GM23338 (cell line): ENCODE results near the gene PALM. TPM values are rescaled to one million over a fixed set of nuclear protein-coding genes. Genes with fewer than 3 reads are reported as not detected.

ENCODE experiments used
- ATAC-seq: fragments of 200-7000 bp; cut with Tn5 transposase; 3 replicates; pipeline ENCODE4 v1.9.1; 2020
- DNase-seq: peaks from one replicate; pipeline ENCODE4 v3.0.0-alpha.2; 2015; ENCODE audit warnings: low spot score
- H2AFZ ChIP-seq: fragments of 200-600 bp; sonication (generic); 2 replicates; pipeline ENCODE4 v1.8.0; 2016; ENCODE audit warnings: antibody characterized with exemption, mild to moderate bottlenecking, moderate library complexity
- H3F3A ChIP-seq: fragments of 200-600 bp; sonication (generic); replicated peaks from 2 replicates; pipeline ENCODE4 v1.8.0; 2017; ENCODE audit warnings: antibody characterized with exemption, mixed run types, low read depth
- H3K27ac ChIP-seq: fragments of 200-600 bp; sonication (generic); 2 replicates; pipeline ENCODE4 v1.6.1; 2016; ENCODE audit warnings: low read depth
- H3K27me3 ChIP-seq: fragments of 200-600 bp; sonication (generic); 2 replicates; pipeline ENCODE4 v1.8.0; 2016; ENCODE audit warnings: mild to moderate bottlenecking, mixed run types, moderate library complexity; ENCODE audit not compliant: insufficient read depth
- H3K36me3 ChIP-seq: fragments of 200-600 bp; sonication (generic); 2 replicates; pipeline ENCODE4 v1.8.0; 2016; ENCODE audit warnings: mild to moderate bottlenecking; ENCODE audit not compliant: insufficient read depth
- H3K4me1 ChIP-seq: fragments of 200-600 bp; sonication (generic); 2 replicates; pipeline ENCODE4 v1.8.0; 2016; ENCODE audit warnings: mild to moderate bottlenecking, moderate library complexity; ENCODE audit not compliant: insufficient read depth
- H3K4me2 ChIP-seq: fragments of 200-600 bp; sonication (generic); 2 replicates; pipeline ENCODE4 v1.7.1; 2017; ENCODE audit warnings: mixed run types
- H3K4me3 ChIP-seq: fragments of 200-600 bp; sonication (generic); 2 replicates; pipeline ENCODE4 v1.6.1; 2016; ENCODE audit warnings: mixed run types
- H3K79me2 ChIP-seq: fragments of 200-600 bp; sonication (generic); replicated peaks from 2 replicates; pipeline ENCODE4 v1.8.0; 2017; ENCODE audit warnings: mild to moderate bottlenecking; ENCODE audit not compliant: insufficient read depth
- H3K9me2 ChIP-seq: fragments of 200-600 bp; sonication (generic); 2 replicates; pipeline ENCODE4 v1.8.0; 2017; ENCODE audit not compliant: insufficient read depth
- H4K20me1 ChIP-seq: fragments of 200-600 bp; sonication (generic); replicated peaks from 2 replicates; pipeline ENCODE4 v1.8.0; 2017; ENCODE audit warnings: mild to moderate bottlenecking; ENCODE audit not compliant: insufficient read depth
- H3K27ac Mint-ChIP-seq: 2 replicates; pipeline ENCODE4 v1.8.0; 2020; ENCODE audit warnings: inconsistent platforms, mild to moderate bottlenecking, moderate library complexity, mixed read lengths
- H3K27me3 Mint-ChIP-seq: 3 replicates; pipeline ENCODE4 v1.8.0; 2022; ENCODE audit warnings: low read depth, mild to moderate bottlenecking, moderate library complexity, mixed read lengths, inconsistent platforms; ENCODE audit not compliant: insufficient read depth, poor library complexity
- H3K36me3 Mint-ChIP-seq: 3 replicates; pipeline ENCODE4 v1.8.0; 2021; ENCODE audit warnings: low read depth, mild to moderate bottlenecking, inconsistent platforms, moderate library complexity, mixed read lengths
- H3K4me1 Mint-ChIP-seq: 3 replicates; pipeline ENCODE4 v1.8.0; 2020; ENCODE audit warnings: mild to moderate bottlenecking, inconsistent platforms, mixed read lengths
- H3K4me3 Mint-ChIP-seq: 3 replicates; pipeline ENCODE4 v1.8.0; 2021; ENCODE audit warnings: moderate library complexity, mild to moderate bottlenecking, inconsistent platforms, mixed read lengths
- H3K9me3 Mint-ChIP-seq: 3 replicates; pipeline ENCODE4 v1.8.0; 2020; ENCODE audit warnings: moderate library complexity, mild to moderate bottlenecking, inconsistent platforms, mixed read lengths
- ETS1 ChIP-seq: IDR thresholded peaks from 2 replicates; pipeline ENCODE4 v1.6.1; 2016; ENCODE audit warnings: antibody characterized with exemption
- EZH2phosphoT487 ChIP-seq: fragments of 200-600 bp; sonication (generic); IDR thresholded peaks from one replicate; pipeline ENCODE4 v1.8.1; 2018; ENCODE audit warnings: antibody characterized with exemption; ENCODE audit not compliant: unreplicated experiment
- JUNB ChIP-seq: IDR thresholded peaks from one replicate; pipeline ENCODE4 v1.6.1; 2016; ENCODE audit warnings: antibody characterized with exemption; ENCODE audit not compliant: unreplicated experiment
- ZNF462 ChIP-seq: fragments of 250-450 bp; sonication (Bioruptor Pico); IDR thresholded peaks from 2 replicates; pipeline ENCODE4 v1.5.0; 2020; ENCODE audit warnings: mild to moderate bottlenecking, moderate library complexity
- polyA plus RNA-seq: library from polyadenylated mRNA; unstranded; fragments of >200 nt; fragmentation: Nextera tagmentation; extraction: Ambion mirVana; gene quantifications from 2 replicates; pipeline ENCODE4 v1.2.1, GENCODE V29; 2016
- total RNA-seq: library from RNA; depleted of rRNA; stranded (reverse); fragments of >200 nt; shearing (Covaris generic); gene quantifications from 2 replicates; pipeline ENCODE4 v1.2.3, GENCODE V29; 2014

PALM gene
- total and polyA plus RNA-seq, 2 experiments from 2014 or later = 3.8 to 26.1 TPM

GRCh38 chr19:752652-753517 lies 44.1 kb downstream of the PALM start:
- Histone ChIP-seq H3K27me3 (no peaks in the 10 kb centered on the region), H3F3A (0 out of 2 replicates have a peak, but pooled peaks cover 7% of the 10 kb centered on the region), H2AFZ (no peak overlapping the region), H4K20me1 (no peaks in the 10 kb centered on the region), H3K4me3 (no peak overlapping the region), H3K4me2 (no peak overlapping the region), H3K36me3 (no peaks in the 10 kb centered on the region), H3K79me2 (no peaks in the 10 kb centered on the region), H3K4me1 (no peaks in the 10 kb centered on the region), H3K9me2 (no peaks in the 10 kb centered on the region), H3K27ac (no peak overlapping the region)
- Mint-ChIP-seq H3K9me3 (peaks cover 11% of the 10 kb centered on the region), H3K36me3 (no peaks in the 10 kb centered on the region), H3K27ac (no peak overlapping the region), H3K4me1 (no peaks in the 10 kb centered on the region), H3K27me3 (peaks cover 4% of the 10 kb centered on the region), H3K4me3 (no peak overlapping the region)
- TF ChIP-seq JUNB = no peak
- no peak for ATAC-seq
- DNase-seq = no peak

GRCh38 chr19:754530-754929 lies 45.8 kb downstream of the PALM start:
- H3K27ac Mint-ChIP-seq = no peak overlapping the region
- H3F3A ChIP-seq = 0 out of 2 replicates have a peak, but pooled peaks cover 7% of the 10 kb centered on the region
- DNase-seq (no peak), ATAC-seq (no peak)
- H4K20me1 ChIP-seq = no peaks in the 10 kb centered on the region
- no peak overlapping the region for H3K4me3 Mint-ChIP-seq
- H3K9me2 ChIP-seq = no peaks in the 10 kb centered on the region
- H3K36me3 ChIP-seq = no peaks in the 10 kb centered on the region
- H2AFZ ChIP-seq = no peak overlapping the region
- H3K4me1 Mint-ChIP-seq = no peaks in the 10 kb centered on the region; the same call in 2 of the 3 replicates
- H3K27me3 ChIP-seq = no peaks in the 10 kb centered on the region
- peaks cover 6% of the 10 kb centered on the region for H3K27me3 Mint-ChIP-seq
- no peaks in the 10 kb centered on the region for H3K4me1 ChIP-seq
- H3K79me2 ChIP-seq = no peaks in the 10 kb centered on the region
- H3K4me3 ChIP-seq = no peak overlapping the region
- H3K27ac ChIP-seq = no peak overlapping the region
- H3K36me3 Mint-ChIP-seq = peaks cover 1% of the 10 kb centered on the region; the same call in 2 of the 3 replicates
- TF ChIP-seq ETS1 = no peak
- TF ChIP-seq EZH2phosphoT487 = no peak
- H3K9me3 Mint-ChIP-seq = peaks cover 26% of the 10 kb centered on the region
- H3K4me2 ChIP-seq = no peak overlapping the region

- H3K4me3 Mint-ChIP-seq = no peak overlapping the region
- no peaks in the 10 kb centered on the region for H4K20me1 ChIP-seq
- H2AFZ ChIP-seq = no peak overlapping the region
- no peak overlapping the region for H3K27ac ChIP-seq
- H3K27me3 ChIP-seq = no peaks in the 10 kb centered on the region
- 0 out of 2 replicates have a peak, but pooled peaks cover 7% of the 10 kb centered on the region for H3F3A ChIP-seq
- H3K27me3 Mint-ChIP-seq = peaks cover 6% of the 10 kb centered on the region
- no peaks in the 10 kb centered on the region for H3K9me2 ChIP-seq
- DNase-seq (no peak), ATAC-seq (no peak)
- no peaks in the 10 kb centered on the region for H3K79me2 ChIP-seq
- H3K9me3 Mint-ChIP-seq = peaks cover 28% of the 10 kb centered on the region
- H3K27ac Mint-ChIP-seq = no peak overlapping the region
- no peaks in the 10 kb centered on the region for H3K36me3 ChIP-seq
- no peaks in the 10 kb centered on the region for H3K4me1 ChIP-seq
- peaks cover 4% of the 10 kb centered on the region; the same call in 2 of the 3 replicates for H3K36me3 Mint-ChIP-seq
- no peaks in the 10 kb centered on the region; the same call in 2 of the 3 replicates for H3K4me1 Mint-ChIP-seq
- H3K4me2 ChIP-seq = no peak overlapping the region
- H3K4me3 ChIP-seq = no peak overlapping the region
- TF ChIP-seq ZNF462 (CRISPR knock-in tag) = no peak
Measured at GRCh38 chr19:755063-755462, 46.3 kb downstream of the PALM start.
